ENCODE data around the gene GCSH.

Gene GCSH

DNA sequence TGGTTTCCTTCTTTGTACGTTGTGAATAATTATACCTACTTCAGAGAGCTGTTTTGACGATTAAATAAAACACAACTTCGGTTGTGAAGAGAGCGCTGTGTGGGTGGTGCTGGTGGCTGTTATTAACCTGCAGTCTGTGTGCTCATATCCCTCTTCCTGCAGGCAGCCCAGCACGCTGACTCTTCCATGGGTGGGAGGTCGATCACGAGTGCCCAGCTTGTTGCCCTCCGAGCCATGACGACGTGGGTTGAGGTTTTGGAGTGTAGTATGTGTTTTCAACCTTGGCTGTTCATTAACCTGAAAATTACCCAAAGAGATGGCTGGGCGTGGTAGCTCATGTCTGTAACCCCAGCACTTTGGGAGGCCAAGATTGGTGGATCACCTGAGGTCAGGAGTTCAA lies 11.3 kb upstream of the GCSH start:
- Histone ChIP-seq H3K36me3 (ENCODE audit: low read length) (no peaks in the 10 kb centered on the region), H3K9ac (ENCODE audit: low read length) (no peak overlapping the region), H3F3A (ENCODE audit: insufficient read depth) (no peaks in the 10 kb centered on the region), H3K4me3 (ENCODE audit: insufficient read depth, low read length, poor library complexity, severe bottlenecking) (no peak overlapping the region), H3K27ac (ENCODE audit: low read depth, low read length) (no peak overlapping the region), H3K9me2 (replicated peaks; ENCODE audit: insufficient read depth, low read length) (no peaks in the 10 kb centered on the region), H3K79me2 (ENCODE audit: insufficient read depth, low read length) (no peaks in the 10 kb centered on the region), H3K27me3 (ENCODE audit: low read length) (no peaks in the 10 kb centered on the region), H3K4me2 (ENCODE audit: low read depth, low read length, poor library complexity, severe bottlenecking) (no peak overlapping the region), H2AFZ (ENCODE audit: low read depth, low read length, severe bottlenecking) (no peak overlapping the region), H3K9me3 (ENCODE audit: insufficient read depth, low read length) (no peaks in the 10 kb centered on the region), H4K20me1 (ENCODE audit: low read depth, low read length) (no peaks in the 10 kb centered on the region)
- no peak for TF ChIP-seq EZH2phosphoT487 (conservative IDR thresholded peaks at IDR 0.05; ENCODE audit: low read length)
- TF ChIP-seq, protein P1, sequence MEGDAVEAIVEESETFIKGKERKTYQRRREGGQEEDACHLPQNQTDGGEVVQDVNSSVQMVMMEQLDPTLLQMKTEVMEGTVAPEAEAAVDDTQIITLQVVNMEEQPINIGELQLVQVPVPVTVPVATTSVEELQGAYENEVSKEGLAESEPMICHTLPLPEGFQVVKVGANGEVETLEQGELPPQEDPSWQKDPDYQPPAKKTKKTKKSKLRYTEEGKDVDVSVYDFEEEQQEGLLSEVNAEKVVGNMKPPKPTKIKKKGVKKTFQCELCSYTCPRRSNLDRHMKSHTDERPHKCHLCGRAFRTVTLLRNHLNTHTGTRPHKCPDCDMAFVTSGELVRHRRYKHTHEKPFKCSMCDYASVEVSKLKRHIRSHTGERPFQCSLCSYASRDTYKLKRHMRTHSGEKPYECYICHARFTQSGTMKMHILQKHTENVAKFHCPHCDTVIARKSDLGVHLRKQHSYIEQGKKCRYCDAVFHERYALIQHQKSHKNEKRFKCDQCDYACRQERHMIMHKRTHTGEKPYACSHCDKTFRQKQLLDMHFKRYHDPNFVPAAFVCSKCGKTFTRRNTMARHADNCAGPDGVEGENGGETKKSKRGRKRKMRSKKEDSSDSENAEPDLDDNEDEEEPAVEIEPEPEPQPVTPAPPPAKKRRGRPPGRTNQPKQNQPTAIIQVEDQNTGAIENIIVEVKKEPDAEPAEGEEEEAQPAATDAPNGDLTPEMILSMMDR (IDR thresholded peaks at IDR 0.05; ENCODE audit: insufficient read depth, low read length, poor library complexity, severe bottlenecking) = no peak

GRCh38 chr16:81106826-81107503 lies 10.8 kb upstream of the GCSH start:
- Histone ChIP-seq H2AFZ (ENCODE audit: low read depth, low read length, severe bottlenecking) (no peak overlapping the region), H3K9ac (ENCODE audit: low read length) (no peak overlapping the region)

DNA sequence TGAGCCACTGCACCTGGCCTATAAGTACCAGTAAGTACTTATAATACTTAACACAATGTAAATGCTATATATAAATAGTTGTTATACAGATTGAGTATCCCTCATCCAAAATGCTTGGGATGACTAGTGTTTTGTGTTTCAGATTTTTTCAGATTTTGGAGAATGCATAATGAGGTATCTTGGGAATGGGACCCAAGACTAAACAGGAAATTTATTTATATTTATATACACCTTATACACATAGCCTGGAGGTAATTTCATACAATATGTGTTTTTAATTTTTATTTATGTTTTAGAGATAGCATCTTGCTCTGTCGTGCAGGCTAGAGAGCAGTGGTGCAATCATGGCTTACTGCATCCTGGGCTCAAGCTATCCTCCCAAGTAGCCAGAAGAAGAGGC lies 9.8 kb upstream of the GCSH start:
- Histone ChIP-seq H2AFZ (ENCODE audit: low read depth, low read length, severe bottlenecking) (no peak overlapping the region), H3K27me3 (ENCODE audit: low read length) (no peaks in the 10 kb centered on the region), H3K27ac (ENCODE audit: low read depth, low read length) (no peak overlapping the region), H3K9me2 (replicated peaks; ENCODE audit: insufficient read depth, low read length) (no peaks in the 10 kb centered on the region), H4K20me1 (ENCODE audit: low read depth, low read length) (no peaks in the 10 kb centered on the region), H3K9me3 (ENCODE audit: insufficient read depth, low read length) (no peaks in the 10 kb centered on the region), H3F3A (ENCODE audit: insufficient read depth) (no peaks in the 10 kb centered on the region), H3K4me2 (ENCODE audit: low read depth, low read length, poor library complexity, severe bottlenecking) (no peak overlapping the region), H3K36me3 (ENCODE audit: low read length) (no peaks in the 10 kb centered on the region), H3K79me2 (ENCODE audit: insufficient read depth, low read length) (no peaks in the 10 kb centered on the region), H3K4me3 (ENCODE audit: insufficient read depth, low read length, poor library complexity, severe bottlenecking) (no peak overlapping the region), H3K9ac (ENCODE audit: low read length) (no peak overlapping the region)
- TF ChIP-seq EZH2phosphoT487 (conservative IDR thresholded peaks at IDR 0.05; ENCODE audit: low read length) = no peak
- TF ChIP-seq, protein P1 (IDR thresholded peaks at IDR 0.05; ENCODE audit: insufficient read depth, low read length, poor library complexity, severe bottlenecking) = no peak

More at GRCh38 chr16:81106826-81107503, 10.8 kb upstream of the GCSH start:
- Histone ChIP-seq H4K20me1 (ENCODE audit: low read depth, low read length) (no peaks in the 10 kb centered on the region), H3K27ac (ENCODE audit: low read depth, low read length) (no peak overlapping the region), H3F3A (ENCODE audit: insufficient read depth) (no peaks in the 10 kb centered on the region), H3K9me2 (replicated peaks; ENCODE audit: insufficient read depth, low read length) (no peaks in the 10 kb centered on the region), H3K4me3 (ENCODE audit: insufficient read depth, low read length, poor library complexity, severe bottlenecking) (no peak overlapping the region), H3K27me3 (ENCODE audit: low read length) (no peaks in the 10 kb centered on the region), H3K79me2 (ENCODE audit: insufficient read depth, low read length) (no peaks in the 10 kb centered on the region), H3K9me3 (ENCODE audit: insufficient read depth, low read length) (no peaks in the 10 kb centered on the region), H3K4me2 (ENCODE audit: low read depth, low read length, poor library complexity, severe bottlenecking) (no peak overlapping the region), H3K36me3 (ENCODE audit: low read length) (no peaks in the 10 kb centered on the region)
- no peak for TF ChIP-seq EZH2phosphoT487 (conservative IDR thresholded peaks at IDR 0.05; ENCODE audit: low read length)
- TF ChIP-seq, protein P1 (IDR thresholded peaks at IDR 0.05; ENCODE audit: insufficient read depth, low read length, poor library complexity, severe bottlenecking) = no peak

Data from SU-DHL-6 (cell line).